Smooth muscle cell (in vitro differentiated cells): ENCODE results near the gene ARTN. TPM values are rescaled to one million over a fixed set of nuclear protein-coding genes. Genes with fewer than 3 reads are reported as not detected.

ENCODE experiments used
- DNase-seq: peaks from one replicate; lab custom pipeline; 2025; ENCODE audit not compliant: unreplicated experiment; lab: John Stamatoyannopoulos, UW
- H2AFZ ChIP-seq: fragments of 200-600 bp; sonication (generic); 2 replicates; pipeline ENCODE4 v1.6.0; 2016; ENCODE audit warnings: antibody characterized with exemption, low read depth, mild to moderate bottlenecking
- H3F3A ChIP-seq: fragments of 200-600 bp; sonication (generic); 2 replicates; pipeline ENCODE4 v1.6.0; 2017; ENCODE audit warnings: antibody characterized with exemption, low read depth
- H3K27ac ChIP-seq: fragments of 200-600 bp; sonication (generic); 2 replicates; pipeline ENCODE4 v1.5.1; 2016; ENCODE audit warnings: low read depth, mild to moderate bottlenecking
- H3K27me3 ChIP-seq: fragments of 200-600 bp; sonication (generic); 2 replicates; pipeline ENCODE4 v1.6.1; 2016; ENCODE audit warnings: low read depth, mild to moderate bottlenecking
- H3K36me3 ChIP-seq: fragments of 200-600 bp; sonication (generic); 2 replicates; pipeline ENCODE4 v1.5.1; 2016; ENCODE audit warnings: low read depth
- H3K4me1 ChIP-seq: fragments of 200-600 bp; sonication (generic); 2 replicates; pipeline ENCODE4 v1.5.1; 2016; ENCODE audit warnings: low read depth
- H3K4me2 ChIP-seq: fragments of 200-600 bp; sonication (generic); 2 replicates; pipeline ENCODE4 v1.6.0; 2016; ENCODE audit warnings: mild to moderate bottlenecking
- H3K4me3 ChIP-seq: fragments of 200-600 bp; sonication (generic); 2 replicates; pipeline ENCODE4 v1.5.1; 2016; ENCODE audit warnings: mild to moderate bottlenecking
- H3K79me2 ChIP-seq: fragments of 200-600 bp; sonication (generic); 2 replicates; pipeline ENCODE4 v1.6.0; 2016; ENCODE audit warnings: low read depth, mild to moderate bottlenecking
- H3K9ac ChIP-seq: fragments of 200-600 bp; sonication (generic); 2 replicates; pipeline ENCODE4 v1.6.0; 2016; ENCODE audit warnings: low read depth
- H3K9me3 ChIP-seq: fragments of 200-600 bp; sonication (generic); replicated peaks from 2 replicates; pipeline ENCODE4 v1.5.1; 2016; ENCODE audit warnings: low read depth
- H4K20me1 ChIP-seq: fragments of 200-600 bp; sonication (generic); 2 replicates; pipeline ENCODE4 v1.6.0; 2016; ENCODE audit warnings: low read depth
- WGBS: methylation state at CpG from one replicate; pipeline ENCODE4 v1.1.7; 2016; ENCODE audit warnings: low lambda C conversion rate; 5-methylcytosine and 5-hydroxymethylcytosine counted together
- polyA plus RNA-seq: library from polyadenylated mRNA; unstranded; fragments of >200 nt; fragmentation: Nextera tagmentation; extraction: Ambion mirVana; gene quantifications from 2 replicates; pipeline ENCODE4 v1.2.1, GENCODE V29; 2016
- total RNA-seq: library from RNA; depleted of rRNA; stranded (reverse); fragments of >200 nt; gene quantifications from 2 replicates; pipeline ENCODE4 v1.2.3, GENCODE V29; 2014
- TF ChIP-seq, protein P1 (sequence below): fragments of 200-600 bp; sonication (generic); IDR thresholded peaks from 2 replicates; pipeline ENCODE4 v1.5.1; 2017; ENCODE audit warnings: borderline replicate concordance, mild to moderate bottlenecking, antibody characterized with exemption; ENCODE audit not compliant: insufficient read depth, poor library complexity, severe bottlenecking

ARTN gene
- total and polyA plus RNA-seq, 2 experiments from 2014 or later, result 0.27 to 0.36 TPM

- H3K27me3 ChIP-seq, result no peaks in the 10 kb centered on the region
- no peaks in the 10 kb centered on the region for H3K9me3 ChIP-seq
- TF ChIP-seq, protein P1, sequence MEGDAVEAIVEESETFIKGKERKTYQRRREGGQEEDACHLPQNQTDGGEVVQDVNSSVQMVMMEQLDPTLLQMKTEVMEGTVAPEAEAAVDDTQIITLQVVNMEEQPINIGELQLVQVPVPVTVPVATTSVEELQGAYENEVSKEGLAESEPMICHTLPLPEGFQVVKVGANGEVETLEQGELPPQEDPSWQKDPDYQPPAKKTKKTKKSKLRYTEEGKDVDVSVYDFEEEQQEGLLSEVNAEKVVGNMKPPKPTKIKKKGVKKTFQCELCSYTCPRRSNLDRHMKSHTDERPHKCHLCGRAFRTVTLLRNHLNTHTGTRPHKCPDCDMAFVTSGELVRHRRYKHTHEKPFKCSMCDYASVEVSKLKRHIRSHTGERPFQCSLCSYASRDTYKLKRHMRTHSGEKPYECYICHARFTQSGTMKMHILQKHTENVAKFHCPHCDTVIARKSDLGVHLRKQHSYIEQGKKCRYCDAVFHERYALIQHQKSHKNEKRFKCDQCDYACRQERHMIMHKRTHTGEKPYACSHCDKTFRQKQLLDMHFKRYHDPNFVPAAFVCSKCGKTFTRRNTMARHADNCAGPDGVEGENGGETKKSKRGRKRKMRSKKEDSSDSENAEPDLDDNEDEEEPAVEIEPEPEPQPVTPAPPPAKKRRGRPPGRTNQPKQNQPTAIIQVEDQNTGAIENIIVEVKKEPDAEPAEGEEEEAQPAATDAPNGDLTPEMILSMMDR, result no peak
- H3F3A ChIP-seq, result no peaks in the 10 kb centered on the region
- H3K9ac ChIP-seq, result no peak overlapping the region
- no peaks in the 10 kb centered on the region for H3K79me2 ChIP-seq
- whole genome bisulfite sequencing, result 92% methylated on average over 5 of the region's 5 CpGs
- no peak overlapping the region for H3K27ac ChIP-seq
- no peak for DNase-seq
- no peak overlapping the region for H2AFZ ChIP-seq
- H3K4me1 ChIP-seq, result no peaks in the 10 kb centered on the region
- H4K20me1 ChIP-seq, result no peaks in the 10 kb centered on the region
- no peak overlapping the region for H3K4me3 ChIP-seq
- no peaks in the 10 kb centered on the region for H3K36me3 ChIP-seq
- no peak overlapping the region for H3K4me2 ChIP-seq
These were observed 24.7 kb upstream of the ARTN start for GRCh38 chr1:43908858-43909257.

- Histone ChIP-seq H3K27ac (no peak overlapping the region), H3K4me2 (no peak overlapping the region), H3K4me1 (no peaks in the 10 kb centered on the region), H3K9me3 (no peaks in the 10 kb centered on the region), H3F3A (no peaks in the 10 kb centered on the region), H3K27me3 (no peaks in the 10 kb centered on the region), H3K9ac (no peak overlapping the region), H3K79me2 (no peaks in the 10 kb centered on the region), H3K4me3 (no peak overlapping the region), H3K36me3 (no peaks in the 10 kb centered on the region), H4K20me1 (no peaks in the 10 kb centered on the region), H2AFZ (no peak overlapping the region)
- 96% methylated on average over 1 of the region's 1 CpG for WGBS
- TF ChIP-seq, protein P1, result no peak
- no peak for DNase-seq
These were observed 23.3 kb upstream of the ARTN start for GRCh38 chr1:43910343-43910742.

DNA sequence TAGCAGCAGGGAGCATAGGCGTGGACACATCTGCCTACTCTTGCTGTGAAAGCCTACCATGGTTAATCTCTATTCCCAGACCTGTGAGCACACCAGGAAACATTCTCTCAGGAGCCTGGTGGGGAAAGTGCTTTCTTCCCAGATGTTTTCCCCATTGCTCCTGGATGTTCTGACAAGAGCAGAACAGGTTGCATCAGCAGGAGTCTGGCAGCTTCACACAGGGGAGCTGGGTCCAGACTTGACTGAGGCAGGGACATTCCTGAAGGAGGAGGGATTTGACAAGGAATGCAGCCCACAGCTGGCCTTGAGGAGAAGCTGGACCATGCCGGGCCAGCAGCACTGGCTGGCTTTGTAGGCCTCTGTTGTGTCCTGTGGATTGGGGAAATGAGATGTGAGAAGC, 21.0 kb upstream of the ARTN start:
- TF ChIP-seq, protein P1, result no peak
- Histone ChIP-seq H4K20me1 (no peaks in the 10 kb centered on the region), H3K4me1 (no peaks in the 10 kb centered on the region), H3K4me3 (no peak overlapping the region), H3K79me2 (no peaks in the 10 kb centered on the region), H3K9ac (no peak overlapping the region), H3K4me2 (no peak overlapping the region), H3K9me3 (no peaks in the 10 kb centered on the region), H3F3A (no peaks in the 10 kb centered on the region), H3K36me3 (no peaks in the 10 kb centered on the region), H2AFZ (no peak overlapping the region), H3K27me3 (no peaks in the 10 kb centered on the region), H3K27ac (no peak overlapping the region)
- no peak for DNase-seq
- WGBS, result 45% methylated on average over 2 of the region's 2 CpGs

DNA sequence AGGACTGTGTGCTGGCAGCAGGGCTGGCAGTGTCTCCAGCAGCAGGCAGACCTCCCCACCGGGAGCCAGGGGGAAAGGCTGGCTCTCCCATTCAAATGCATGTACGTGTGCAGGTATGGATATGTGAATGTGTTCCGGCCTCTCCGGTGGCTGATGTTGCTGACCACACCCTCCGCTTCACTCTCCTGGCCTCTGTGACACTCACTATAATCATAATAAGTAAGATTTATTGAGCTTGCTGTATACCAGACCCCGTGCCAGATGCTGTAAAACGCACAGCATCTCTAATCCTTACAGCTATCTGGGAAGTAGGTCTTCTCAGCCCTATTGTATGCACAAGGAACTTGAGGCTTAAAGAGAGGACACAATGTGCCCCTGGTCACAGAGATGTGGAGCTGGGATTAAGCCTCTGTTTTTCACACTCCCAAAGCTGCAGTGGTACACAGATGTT, 20.5 kb upstream of the ARTN start:
- 75% methylated on average over 7 of the region's 7 CpGs for WGBS
- H3K79me2 ChIP-seq, result no peaks in the 10 kb centered on the region
- H3K4me2 ChIP-seq, result no peak overlapping the region
- no peak overlapping the region for H3K9ac ChIP-seq
- no peaks in the 10 kb centered on the region for H3K9me3 ChIP-seq
- no peaks in the 10 kb centered on the region for H4K20me1 ChIP-seq
- no peak for DNase-seq
- no peaks in the 10 kb centered on the region for H3K4me1 ChIP-seq
- H3K36me3 ChIP-seq, result no peaks in the 10 kb centered on the region
- no peaks in the 10 kb centered on the region for H3K27me3 ChIP-seq
- no peak overlapping the region for H2AFZ ChIP-seq
- no peaks in the 10 kb centered on the region for H3F3A ChIP-seq
- TF ChIP-seq, protein P1, result no peak
- no peak overlapping the region for H3K4me3 ChIP-seq
- H3K27ac ChIP-seq, result no peak overlapping the region
